ENCODE data around the gene IRX2.

The IRX2 gene

DNA sequence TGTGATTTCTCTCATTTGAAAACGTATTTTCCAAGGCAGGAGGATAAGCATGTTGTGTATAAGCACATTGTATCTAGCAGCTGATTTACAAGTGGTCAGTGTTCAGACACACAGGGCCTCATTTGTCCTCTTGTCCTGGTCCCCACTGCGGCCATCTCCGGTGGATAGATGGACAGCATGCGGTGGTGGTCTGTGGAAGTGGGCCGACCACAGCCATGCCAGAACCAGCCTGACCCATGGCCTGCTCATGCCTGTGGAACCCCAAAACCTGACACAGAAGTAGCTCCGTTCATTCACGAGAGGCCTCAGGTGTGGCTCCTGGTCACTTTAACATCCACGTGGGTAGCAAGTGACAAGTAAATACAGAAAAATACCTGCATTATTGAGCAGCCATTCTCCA, 14.6 kb downstream of the IRX2 start:
- Histone ChIP-seq H3K9me3 (no peaks in the 10 kb centered on the region), H3K36me3 (no peaks in the 10 kb centered on the region), H3K27me3 (peaks cover 10% of the 10 kb centered on the region), H3K4me3 (ENCODE audit: low read depth, low read length) (no peak overlapping the region), H3K4me1 (no peaks in the 10 kb centered on the region)
- DNase-seq = no peak
- TF ChIP-seq, protein P1, sequence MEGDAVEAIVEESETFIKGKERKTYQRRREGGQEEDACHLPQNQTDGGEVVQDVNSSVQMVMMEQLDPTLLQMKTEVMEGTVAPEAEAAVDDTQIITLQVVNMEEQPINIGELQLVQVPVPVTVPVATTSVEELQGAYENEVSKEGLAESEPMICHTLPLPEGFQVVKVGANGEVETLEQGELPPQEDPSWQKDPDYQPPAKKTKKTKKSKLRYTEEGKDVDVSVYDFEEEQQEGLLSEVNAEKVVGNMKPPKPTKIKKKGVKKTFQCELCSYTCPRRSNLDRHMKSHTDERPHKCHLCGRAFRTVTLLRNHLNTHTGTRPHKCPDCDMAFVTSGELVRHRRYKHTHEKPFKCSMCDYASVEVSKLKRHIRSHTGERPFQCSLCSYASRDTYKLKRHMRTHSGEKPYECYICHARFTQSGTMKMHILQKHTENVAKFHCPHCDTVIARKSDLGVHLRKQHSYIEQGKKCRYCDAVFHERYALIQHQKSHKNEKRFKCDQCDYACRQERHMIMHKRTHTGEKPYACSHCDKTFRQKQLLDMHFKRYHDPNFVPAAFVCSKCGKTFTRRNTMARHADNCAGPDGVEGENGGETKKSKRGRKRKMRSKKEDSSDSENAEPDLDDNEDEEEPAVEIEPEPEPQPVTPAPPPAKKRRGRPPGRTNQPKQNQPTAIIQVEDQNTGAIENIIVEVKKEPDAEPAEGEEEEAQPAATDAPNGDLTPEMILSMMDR (IDR thresholded peaks at IDR 0.05; ENCODE audit: low read depth, low read length) = no peak

DNA sequence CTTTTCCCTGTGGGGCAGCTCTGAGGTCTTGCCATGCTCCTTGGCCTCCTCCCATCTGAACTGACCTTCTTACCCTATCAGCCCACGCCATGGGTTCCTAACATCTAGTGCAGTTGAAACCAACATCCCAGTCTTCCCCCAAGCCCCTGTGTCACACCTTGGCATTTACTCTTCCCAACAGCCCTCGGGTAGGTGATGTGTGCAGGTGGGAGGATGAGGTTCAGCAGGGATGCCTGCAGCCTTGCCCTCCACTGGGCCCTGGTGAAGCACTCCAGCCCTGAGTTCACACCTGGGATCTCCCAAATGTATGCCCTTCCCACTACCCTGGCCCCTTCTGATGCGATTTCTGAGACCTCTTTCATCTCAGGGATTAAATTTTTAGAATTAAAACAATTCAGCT, 15.5 kb downstream of the IRX2 start:
- DNase-seq = no peak
- H3K27me3 ChIP-seq = peaks cover 9% of the 10 kb centered on the region
- TF ChIP-seq, protein P1 (IDR thresholded peaks at IDR 0.05; ENCODE audit: low read depth, low read length) = no peak

DNA sequence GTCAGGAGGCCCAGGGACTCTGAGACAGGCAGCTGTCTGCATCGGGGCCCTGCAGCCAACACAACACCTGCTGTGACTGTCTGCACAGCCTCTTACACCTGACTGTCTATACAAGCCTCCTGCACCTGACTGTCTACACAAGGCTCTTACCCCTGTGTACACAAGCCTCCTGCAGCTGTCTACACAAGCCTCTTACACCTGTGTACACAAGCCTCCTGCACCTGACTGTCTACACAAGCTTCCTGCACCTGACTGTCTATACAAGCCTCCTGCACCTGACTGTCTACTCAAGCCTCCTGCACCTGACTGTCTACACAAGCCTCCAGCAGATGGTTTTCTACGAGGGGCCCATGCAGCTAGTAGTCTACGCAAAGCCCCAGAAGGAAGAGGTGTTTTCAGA, 18.6 kb downstream of the IRX2 start:
- no peaks in the 10 kb centered on the region; the same call in 1 of the 2 replicates for H3K27me3 ChIP-seq
- no peak for DNase-seq
- TF ChIP-seq, protein P1 (IDR thresholded peaks at IDR 0.05; ENCODE audit: low read depth, low read length) = no peak
- no peaks in the 10 kb centered on the region for H3K4me1 ChIP-seq
- no peak overlapping the region for H3K4me3 ChIP-seq (ENCODE audit: low read depth, low read length)
- no peaks in the 10 kb centered on the region for H3K36me3 ChIP-seq
- no peaks in the 10 kb centered on the region for H3K9me3 ChIP-seq

More for the DNA sequence above, 15.5 kb downstream of the IRX2 start:
- Histone ChIP-seq H3K9me3 (no peaks in the 10 kb centered on the region), H3K4me3 (ENCODE audit: low read depth, low read length) (no peak overlapping the region), H3K4me1 (no peaks in the 10 kb centered on the region), H3K36me3 (no peaks in the 10 kb centered on the region)

DNA sequence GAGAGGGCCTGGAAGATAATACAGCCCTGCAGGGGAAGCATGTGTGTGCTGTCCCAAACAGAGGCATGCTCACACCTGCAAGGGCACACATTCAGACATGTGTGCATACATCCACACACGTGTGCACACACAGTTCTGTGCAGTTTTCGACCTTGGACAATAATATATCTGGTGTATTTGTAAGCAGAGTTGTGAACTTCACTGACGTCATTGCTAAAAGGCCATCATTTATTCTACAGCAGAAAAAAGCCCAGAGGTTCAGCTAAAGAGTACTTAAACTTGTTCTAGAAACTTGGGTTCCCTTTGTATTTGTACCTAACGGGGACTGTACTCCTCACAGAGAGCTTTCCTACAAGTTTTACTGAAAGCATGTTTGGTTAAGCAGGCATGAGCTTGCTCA, 19.5 kb downstream of the IRX2 start:
- no peaks in the 10 kb centered on the region for H3K9me3 ChIP-seq
- H3K4me1 ChIP-seq = no peaks in the 10 kb centered on the region
- H3K36me3 ChIP-seq = no peaks in the 10 kb centered on the region
- no peaks in the 10 kb centered on the region; the same call in 1 of the 2 replicates for H3K27me3 ChIP-seq
- DNase-seq = no peak
- no peak overlapping the region for H3K4me3 ChIP-seq (ENCODE audit: low read depth, low read length)
- TF ChIP-seq, protein P1 (IDR thresholded peaks at IDR 0.05; ENCODE audit: low read depth, low read length) = no peak

DNA sequence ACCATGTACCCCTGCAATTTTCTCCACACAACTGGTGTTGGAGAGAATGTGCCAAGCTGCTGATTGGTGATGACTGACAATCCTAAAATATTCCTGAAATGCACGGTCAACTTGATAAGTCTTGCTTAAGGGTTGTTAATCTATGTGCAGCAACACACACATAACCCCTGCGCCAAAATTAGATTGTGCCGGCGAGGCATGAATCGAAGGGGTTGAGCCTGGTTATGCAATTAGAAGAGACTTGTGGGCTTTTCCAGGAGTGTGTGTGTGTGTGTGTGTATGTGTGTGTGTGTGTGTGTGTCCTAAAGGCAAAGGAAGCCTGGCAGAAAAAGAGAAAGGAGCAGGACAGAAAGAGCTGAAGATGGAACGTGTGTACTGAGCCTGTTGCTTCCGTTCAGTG, 22.3 kb downstream of the IRX2 start:
- H3K36me3 ChIP-seq = no peaks in the 10 kb centered on the region
- TF ChIP-seq, protein P1 (IDR thresholded peaks at IDR 0.05; ENCODE audit: low read depth, low read length) = no peak
- H3K4me3 ChIP-seq (ENCODE audit: low read depth, low read length) = no peak overlapping the region
- H3K4me1 ChIP-seq = no peaks in the 10 kb centered on the region
- DNase-seq = no peak
- H3K27me3 ChIP-seq = no peaks in the 10 kb centered on the region; the same call in 1 of the 2 replicates
- H3K9me3 ChIP-seq = no peaks in the 10 kb centered on the region

DNA sequence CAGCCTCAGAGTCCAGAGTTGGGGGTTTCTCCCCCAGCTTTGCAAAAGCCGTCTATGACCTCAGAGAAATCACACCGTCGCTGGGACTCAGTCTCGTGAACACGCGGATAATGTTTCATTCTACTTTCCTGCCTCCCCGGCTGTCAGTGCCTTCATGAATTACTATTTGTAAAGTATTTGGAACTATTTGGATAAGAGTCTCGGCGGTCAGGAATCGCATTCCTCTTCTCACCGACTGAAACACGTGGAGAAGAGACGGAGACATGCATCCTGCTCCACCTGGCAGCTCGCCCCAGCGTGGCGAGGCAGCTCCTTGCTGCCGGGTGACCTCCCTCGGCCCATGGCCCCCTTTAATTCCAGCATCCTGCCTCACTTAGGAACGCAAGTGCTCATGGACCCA, 23.9 kb downstream of the IRX2 start:
- Histone ChIP-seq H3K36me3 (no peaks in the 10 kb centered on the region), H3K4me3 (ENCODE audit: low read depth, low read length) (no peak overlapping the region), H3K9me3 (no peaks in the 10 kb centered on the region), H3K27me3 (no peaks in the 10 kb centered on the region; the same call in 1 of the 2 replicates), H3K4me1 (no peaks in the 10 kb centered on the region)
- TF ChIP-seq, protein P1 (IDR thresholded peaks at IDR 0.05; ENCODE audit: low read depth, low read length) = no peak
- no peak for DNase-seq
